Fibroblast of skin of right quadriceps (primary cell): ENCODE measurements around the gene SLC19A1.

Experiments
- DNase-seq: peaks from one replicate; pipeline ENCODE4 v3.0.0-alpha.2; 2013

SLC19A1 gene

DNA sequence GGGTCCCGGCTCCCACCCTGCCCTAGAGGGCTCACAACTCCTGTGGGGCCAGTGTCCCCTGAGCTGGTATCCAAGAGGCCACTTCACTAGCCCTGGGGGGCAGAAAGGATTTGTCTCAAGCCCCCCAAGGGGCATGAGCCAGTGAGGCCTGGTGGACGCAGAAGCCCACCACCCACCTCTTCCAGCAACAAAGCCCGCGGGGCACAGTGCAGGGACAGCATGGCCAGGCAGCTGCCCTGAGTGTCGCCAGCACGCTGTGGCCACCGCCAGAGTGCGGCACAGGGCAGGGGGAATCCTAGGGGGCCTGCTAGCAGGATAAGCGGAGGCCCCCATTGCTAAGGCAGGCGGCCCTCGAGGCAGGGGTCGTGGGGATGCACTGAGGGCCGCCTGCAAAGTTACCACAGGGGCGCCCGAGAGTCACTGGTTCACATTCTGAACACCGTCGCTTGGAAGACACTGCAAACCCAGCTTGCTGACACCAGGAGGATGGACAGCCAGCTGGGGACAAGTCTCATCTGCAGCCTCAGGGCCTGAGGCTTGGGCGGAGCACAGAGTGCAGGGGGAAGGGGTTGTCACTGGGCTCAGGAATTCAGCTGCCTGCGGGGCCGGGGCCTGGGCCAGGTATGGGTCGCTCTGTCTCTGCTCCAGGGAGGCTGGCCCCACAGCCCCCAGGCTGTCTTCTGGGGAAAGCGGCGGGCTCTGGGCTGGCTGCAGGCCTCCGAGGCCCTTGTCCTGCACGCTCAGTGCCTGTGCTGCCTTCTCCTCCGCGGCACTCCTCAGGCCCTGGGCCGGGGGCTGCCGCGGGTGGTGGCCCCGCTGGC, 26.8 kb downstream of the SLC19A1 start:
- DNase-seq = no peak

DNA sequence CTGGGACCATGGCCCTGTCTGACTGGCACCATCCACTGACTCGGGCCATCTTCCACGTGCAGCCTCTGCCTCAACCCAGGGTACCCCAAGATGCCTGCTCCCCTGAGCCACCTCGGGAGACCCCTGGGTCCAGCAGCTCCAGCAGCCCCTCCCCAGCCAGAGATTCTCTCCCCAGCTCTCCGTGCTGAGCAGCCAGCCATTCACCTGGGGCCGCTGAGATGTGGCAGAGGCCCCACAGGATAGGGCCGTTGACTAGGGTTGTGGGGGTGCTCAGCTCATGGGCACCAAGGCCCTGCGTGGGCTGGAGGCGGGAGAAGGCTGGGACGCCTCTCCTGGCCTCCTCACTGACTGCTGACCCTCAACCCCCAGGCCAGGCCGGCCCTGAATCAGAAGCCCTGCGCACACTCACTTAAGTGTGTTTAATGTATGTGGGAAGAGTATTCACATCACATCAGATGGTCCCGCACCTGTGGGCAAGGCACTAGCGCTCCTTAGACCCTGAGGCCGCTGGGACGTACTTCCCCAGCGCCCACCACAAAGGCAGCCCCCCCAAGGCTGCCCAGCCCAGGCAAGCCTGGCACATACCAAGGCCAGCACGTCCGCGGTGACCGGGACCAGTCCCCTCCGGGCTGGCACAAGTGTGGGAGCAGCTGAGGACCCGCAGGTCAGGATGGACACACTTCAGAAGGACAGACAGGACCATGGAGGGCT, 27.8 kb downstream of the SLC19A1 start:
- no peak for DNase-seq

DNA sequence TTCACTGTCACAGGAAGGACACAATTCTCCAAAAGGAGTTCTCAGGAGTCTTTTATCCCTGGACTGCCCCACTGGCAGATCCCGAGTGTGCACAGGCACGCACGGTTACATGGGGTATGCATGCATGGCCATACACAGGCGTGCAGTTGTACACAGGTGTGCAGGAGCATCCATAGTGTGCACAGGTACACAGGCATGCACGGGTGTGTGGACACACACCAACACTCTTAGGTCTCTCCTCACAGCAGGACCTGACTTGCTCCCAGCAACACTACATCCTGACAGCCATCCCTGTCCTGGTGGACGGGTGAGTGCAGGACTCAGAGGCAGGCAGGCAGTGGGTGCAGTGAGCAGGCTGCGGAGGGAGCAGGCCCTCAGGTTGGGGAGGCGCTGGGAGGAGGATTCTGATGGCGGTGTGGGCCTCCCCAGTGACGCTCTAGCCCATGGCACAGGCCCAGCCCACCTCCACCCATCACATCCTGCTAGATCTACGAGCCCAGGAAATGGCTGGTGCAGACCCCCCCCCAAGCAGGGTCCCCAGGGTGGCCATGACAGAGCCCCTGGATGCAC, 28.4 kb downstream of the SLC19A1 start:
- no peak for DNase-seq

DNA sequence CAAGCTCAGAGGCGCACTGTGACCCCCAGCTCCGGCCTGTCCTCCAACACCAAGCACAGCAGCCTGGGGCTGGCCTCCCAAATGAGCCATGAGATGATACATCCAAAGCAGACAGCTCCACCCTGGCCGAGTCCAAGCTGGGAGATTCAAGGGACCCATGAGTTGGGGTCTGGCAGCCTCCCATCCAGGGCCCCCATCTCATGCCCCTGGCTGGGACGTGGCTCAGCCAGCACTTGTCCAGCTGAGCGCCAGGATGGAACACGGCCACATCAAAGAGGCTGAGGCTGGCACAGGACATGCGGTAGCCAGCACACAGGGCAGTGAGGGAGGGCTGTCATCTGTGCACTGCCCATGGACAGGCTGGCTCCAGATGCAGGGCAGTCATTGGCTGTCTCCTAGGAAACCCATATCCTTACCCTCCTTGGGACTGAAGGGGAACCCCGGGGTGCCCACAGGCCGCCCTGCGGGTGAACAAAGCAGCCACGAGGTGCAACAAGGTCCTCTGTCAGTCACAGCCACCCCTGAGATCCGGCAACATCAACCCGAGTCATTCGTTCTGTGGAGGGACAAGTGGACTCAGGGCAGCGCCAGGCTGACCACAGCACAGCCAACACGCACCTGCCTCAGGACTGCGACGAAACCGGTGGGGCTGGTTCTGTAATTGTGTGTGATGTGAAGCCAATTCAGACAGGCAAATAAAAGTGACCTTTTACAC, 29.1 kb downstream of the SLC19A1 start:
- no peak for DNase-seq

DNA sequence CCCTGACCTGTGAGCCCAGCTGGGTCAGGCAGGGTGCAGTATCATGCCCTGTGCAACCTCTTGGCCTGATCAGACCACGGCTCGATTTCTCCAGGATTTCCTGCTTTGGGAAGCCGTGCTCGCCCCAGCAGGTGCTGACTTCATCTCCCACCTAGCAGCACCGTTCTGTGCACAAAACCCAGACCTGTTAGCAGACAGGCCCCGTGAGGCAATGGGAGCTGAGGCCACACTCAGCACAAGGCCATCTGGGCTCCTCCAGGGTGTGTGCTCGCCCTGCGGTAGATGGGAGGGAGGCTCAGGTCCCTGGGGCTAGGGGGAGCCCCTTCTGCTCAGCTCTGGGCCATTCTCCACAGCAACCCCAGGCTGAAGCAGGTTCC, 29.6 kb downstream of the SLC19A1 start:
- no peak for DNase-seq

DNA sequence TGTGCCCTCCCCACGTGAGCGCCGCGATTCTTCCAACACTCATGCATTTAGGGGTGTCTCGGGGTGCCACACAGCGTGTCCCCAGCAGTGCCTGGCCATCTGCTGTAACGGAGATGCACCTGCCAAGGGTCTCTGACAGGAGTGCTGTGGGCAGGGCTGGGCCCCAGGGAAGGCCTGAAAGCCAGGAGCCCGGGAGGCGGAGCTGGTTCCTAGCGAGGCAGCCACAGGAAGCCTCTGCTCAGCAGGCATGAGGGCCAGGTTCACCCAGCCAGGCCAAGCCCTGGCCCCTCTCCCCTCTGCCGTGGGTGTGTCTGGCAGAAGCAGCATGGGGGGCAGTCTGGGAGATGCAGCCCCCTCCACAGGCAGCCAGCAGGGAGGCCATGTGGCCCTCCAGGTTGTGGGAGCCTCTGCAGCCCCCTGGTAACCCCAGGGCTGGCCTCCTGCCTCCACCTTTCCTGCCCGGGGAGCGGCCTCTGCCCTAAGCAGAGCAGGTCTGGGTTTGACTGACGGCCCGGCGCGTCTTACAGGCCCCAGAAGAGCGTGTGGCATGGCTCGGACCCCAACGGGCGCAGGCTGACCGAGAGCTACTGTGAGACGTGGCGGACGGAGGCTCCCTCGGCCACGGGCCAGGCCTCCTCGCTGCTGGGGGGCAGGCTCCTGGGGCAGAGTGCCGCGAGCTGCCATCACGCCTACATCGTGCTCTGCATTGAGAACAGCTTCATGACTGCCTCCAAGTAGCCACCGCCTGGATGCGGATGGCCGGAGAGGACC, 30.4 kb downstream of the SLC19A1 start:
- no peak for DNase-seq

DNA sequence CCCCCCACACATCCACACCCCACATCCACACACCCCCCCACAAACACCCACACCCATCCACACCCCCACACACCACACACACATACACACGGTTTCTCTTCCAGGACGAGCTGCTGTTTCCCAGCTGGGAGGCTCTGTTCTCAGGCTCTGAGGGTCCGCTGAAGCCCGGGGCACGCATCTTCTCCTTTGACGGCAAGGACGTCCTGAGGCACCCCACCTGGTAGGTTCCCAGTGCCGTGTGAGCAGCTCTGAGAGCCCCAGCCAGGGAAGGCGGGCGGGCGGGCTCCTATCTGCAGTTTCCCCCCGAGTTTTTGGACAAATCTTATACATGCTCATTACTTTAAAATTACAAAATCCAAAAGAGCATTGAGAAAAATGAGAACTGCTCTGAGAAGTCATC, 31.2 kb downstream of the SLC19A1 start:
- no peak for DNase-seq

DNA sequence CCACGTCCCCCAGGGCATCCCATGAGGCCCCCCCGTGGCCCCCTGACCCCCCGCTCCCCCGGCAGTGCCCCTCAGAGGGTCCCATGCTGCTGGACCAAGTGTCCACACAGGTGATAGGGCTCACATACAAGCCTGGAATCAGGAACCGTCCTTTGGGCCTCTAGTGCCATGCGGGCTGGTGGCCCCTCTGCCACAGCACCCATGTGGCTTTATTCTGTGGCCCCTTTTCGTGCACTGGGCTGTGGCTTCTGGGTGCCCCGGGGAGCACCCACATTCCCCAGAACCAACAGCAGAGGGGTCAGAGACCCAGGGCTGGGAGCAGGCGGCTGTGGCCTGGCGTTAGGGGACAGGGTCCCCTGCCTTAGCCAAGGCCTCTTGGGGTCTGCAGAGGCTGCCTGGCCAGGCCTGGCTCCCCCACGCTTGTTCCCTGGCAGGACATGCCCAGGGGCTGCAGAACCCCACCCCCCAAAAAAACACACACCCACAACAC, 31.7 kb downstream of the SLC19A1 start:
- DNase-seq = no peak

DNA sequence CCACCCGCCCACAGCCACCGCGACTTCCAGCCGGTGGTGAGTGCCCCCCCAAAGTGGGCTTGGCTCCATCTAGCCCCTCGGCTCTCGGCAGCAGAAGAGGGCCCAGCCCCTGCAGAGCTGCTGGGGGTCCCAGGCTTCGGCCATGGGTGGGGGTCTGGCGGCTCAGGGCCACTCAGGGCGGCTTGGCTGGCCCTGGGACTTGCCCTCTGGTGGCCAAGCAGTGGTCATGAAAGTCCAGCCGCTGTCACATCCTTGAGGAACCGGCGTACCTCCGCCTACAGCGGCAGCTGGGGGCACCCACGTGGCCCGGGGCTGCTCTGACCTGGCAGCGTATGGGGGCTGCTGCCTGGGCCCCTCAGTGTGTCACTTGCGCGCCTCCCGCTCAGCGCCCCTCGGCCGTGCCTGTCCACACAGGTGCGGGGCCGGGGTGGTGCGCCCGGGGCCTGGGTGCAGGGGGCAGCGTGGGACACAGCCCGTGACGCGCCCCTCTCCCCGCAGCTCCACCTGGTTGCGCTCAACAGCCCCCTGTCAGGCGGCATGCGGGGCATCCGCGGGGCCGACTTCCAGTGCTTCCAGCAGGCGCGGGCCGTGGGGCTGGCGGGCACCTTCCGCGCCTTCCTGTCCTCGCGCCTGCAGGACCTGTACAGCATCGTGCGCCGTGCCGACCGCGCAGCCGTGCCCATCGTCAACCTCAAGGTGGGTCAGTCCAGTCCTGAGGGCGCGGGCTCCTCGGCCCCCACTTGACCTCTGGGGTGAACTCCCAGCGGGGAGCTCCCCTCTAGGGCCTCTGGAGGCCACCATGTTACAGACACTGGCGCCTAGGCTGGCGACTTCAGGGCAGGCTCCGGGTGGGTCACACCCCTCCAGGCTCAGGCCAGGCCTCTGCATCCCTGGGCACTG, 32.4 kb downstream of the SLC19A1 start:
- no peak for DNase-seq

DNA sequence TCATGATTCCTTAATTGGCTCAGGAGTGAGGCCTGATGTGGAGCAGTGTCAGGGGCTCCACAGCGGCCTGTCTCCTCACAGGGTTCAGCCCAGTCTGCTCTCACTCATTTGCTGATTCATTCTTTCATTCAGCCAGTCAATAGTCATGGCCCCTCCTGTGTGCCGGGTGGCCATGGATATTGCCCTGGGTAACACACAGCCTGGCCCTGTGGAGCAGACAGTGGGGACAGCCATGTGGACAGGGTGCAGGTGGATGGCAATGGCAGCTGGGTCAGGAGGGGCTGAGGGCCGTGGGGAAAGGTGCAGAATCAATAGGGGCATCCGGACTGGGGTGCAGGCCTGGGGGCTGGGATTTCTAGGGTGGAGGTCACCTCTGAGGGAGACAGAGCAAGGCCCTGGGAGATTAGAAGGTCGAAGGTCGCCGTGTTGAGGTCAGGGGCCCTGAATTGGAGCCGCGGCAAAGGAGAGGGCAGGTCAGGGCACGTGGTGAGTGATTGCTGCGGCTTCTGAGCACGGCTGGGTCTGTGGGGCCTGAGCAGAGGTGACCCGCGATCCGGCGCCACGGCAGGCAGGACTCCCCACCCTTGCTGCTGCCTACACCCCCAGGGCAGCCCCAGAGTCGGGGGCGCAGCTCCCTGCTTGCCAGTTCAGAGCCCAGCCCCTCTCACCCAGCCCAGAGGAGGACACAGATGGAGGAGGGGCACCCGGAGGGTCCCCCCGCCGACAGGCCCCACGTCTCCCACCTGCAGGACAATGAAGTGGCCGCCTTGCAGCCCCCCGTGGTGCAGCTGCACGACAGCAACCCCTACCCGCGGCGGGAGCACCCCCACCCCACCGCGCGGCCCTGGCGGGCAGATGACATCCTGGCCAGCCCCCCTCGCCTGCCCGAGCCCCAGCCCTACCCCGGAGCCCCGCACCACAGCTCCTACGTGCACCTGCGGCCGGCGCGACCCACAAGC, 33.4 kb downstream of the SLC19A1 start:
- DNase-seq = no peak

DNA sequence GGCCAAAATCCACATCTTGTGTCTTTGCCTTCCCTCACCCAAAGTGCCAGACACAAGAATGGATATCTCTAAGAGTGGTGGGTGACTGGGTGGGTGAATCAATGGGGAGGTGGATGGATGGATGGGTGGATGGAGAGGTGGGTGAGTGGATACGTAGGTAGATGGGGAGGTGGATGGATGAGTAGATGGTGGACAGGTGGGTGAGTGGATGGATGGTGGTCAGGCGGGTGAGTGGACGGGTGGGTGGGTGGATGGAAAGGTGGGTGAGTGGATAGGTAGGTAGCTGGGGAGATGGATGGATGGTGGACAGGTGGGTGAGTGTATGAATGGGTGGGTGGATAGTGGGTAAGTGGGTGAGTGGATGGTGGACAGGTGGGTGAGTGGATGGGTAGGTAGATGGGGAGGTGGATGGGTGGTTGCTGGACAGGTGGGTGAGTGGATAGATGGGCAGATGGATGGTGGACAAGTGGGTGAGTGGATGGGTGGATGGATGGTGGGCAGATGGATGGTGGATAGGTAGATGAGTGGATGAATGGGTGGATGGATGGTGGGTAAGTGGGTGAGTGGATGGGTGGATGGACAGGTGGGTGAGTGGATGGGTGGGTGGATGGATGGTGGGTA, 34.2 kb downstream of the SLC19A1 start:
- no peak for DNase-seq

DNA sequence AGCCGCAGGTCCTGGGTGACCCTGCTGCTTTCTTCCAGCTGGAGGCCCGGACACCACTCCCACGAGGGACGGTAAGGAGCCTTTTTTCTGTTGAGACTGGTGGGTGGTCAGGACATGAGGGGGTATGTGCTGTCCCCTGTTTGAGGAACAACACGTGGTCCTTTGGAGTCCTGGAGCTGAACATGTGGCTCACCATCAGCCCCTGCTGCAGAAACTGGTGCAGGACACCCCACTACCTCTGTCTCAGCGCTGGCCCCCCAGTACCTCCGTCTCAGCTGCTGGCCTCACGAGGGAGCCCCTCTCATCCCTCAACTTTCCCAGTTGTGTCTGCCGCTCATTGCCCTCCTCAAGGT, 34.7 kb downstream of the SLC19A1 start:
- DNase-seq = no peak

DNA sequence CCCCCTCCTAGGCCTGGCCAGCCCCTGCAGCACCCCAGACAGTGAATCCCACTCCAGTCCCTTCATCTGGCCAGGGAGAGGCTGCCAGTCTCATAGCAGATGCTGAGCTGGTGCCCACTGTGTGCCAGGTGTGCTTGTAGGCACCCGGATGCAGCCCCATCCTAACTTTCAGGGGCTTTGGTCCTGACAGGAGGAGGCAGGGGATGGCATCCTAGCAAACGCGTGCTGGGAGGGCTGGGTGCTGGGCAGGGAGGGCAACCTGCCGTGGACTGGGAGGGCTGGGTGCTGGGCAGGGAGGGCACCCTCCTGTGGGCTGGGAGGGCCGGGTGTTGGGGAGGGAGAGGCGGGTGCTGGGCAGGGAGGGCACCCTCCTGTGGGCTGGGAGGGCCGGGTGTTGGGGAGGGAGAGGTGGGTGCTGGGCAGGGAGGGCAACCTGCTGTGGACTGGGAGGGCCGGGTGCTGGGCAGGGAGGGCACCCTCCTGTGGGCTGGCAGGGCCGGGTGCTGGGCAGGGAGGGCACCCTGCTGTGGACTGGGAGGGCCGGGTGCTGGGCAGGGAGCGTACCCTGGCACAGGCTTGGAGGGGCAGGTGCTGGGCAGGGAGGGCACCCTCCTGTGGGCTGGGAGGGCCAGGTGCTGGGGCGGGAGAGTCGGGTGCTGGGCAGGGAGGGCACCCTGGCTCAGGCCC, 35.3 kb downstream of the SLC19A1 start:
- DNase-seq = no peak

DNA sequence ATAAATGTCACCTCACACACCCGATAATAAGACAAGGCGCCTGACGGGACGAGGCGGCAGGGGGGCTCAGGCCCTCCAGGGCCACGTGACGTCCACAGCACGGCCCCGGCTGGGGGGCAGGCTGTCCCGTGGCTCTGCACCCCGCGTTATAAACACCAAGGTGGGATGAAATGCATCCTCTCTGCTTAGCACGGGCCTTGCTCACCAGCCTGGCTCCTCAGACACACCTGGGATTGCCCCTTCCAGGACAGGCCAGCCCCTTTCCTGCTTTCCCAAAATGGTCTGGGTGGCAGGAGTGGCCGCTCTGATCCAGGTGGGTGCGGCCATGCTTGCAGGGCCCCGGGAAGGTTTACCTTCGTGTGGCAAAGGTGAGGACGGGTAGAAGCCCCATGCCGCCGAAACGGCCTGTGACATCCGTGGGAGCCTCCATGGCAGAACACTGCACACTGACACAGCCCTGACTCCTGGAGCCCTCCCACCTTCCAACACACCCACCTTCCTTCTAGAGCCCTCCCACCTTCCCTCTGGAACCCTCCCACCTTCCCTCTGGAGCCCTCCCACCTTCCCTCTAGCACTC, 35.9 kb downstream of the SLC19A1 start:
- DNase-seq = no peak

DNA sequence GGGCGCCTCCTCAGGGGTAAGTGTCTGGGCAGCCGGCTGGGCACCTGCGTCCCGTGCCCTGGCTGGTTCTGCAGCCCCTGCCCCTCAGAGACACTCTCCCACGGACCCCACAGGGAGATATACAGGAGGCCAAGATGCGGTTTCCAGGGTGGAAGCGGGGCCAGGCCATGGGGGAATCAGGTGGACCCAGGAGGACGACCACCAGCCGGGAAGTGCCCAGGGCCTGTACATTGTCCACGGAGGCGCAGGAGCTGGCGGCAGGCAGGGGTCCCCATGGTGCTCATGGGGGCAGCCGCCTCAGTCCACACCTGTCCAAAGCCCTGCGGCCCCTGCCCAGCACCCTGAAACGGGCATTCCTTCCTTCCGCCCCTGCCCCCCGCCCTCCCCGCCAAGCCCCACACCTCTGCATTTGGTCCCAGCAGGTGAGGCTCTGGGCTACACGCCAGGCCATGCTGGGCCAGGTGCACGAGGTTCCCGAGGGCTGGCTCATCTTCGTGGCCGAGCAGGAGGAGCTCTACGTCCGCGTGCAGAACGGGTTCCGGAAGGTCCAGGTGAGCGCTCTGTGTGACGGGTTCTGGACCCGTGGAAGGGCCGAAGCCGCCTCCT, 36.7 kb downstream of the SLC19A1 start:
- no peak for DNase-seq

DNA sequence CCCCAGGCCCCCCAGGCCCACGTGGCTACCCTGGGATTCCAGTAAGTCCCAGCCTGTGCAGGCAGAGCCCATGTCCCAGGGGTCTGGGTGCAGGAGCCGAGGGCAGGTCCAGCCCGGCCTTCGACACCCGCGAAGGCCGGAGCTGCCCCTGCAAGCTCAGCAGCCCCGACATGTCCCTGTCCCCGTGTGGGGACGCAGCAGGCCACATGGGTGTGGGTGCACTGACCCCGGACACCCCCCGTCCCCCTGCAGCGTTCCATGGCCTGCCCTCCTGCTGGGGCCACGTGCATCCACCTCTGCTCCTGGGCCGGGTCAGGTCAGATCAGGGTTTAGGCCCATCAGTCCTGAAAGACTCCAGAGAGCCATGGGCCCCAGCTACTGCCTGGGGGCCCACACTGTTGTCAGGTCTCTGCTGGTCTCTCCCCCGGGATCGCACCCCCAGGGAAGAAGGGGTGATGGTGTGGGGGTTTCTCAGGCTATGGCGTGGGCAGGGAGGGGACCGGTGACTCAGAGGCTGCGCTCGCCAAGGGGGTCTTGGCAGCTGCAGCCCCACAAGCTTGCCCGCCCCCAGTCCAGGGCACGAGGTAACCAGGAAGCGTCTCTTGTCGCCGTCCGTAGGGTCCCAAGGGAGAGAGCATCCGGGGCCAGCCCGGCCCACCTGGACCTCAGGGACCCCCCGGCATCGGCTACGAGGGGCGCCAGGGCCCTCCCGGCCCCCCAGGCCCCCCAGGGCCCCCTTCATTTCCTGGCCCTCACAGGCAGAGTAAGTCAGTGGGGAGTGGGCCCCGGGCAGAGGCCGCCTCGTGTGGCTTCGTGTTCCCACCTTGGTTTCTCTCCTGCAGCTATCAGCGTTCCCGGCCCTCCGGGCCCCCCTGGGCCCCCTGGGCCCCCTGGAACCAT, 37.5 kb downstream of the SLC19A1 start:
- no peak for DNase-seq

DNA sequence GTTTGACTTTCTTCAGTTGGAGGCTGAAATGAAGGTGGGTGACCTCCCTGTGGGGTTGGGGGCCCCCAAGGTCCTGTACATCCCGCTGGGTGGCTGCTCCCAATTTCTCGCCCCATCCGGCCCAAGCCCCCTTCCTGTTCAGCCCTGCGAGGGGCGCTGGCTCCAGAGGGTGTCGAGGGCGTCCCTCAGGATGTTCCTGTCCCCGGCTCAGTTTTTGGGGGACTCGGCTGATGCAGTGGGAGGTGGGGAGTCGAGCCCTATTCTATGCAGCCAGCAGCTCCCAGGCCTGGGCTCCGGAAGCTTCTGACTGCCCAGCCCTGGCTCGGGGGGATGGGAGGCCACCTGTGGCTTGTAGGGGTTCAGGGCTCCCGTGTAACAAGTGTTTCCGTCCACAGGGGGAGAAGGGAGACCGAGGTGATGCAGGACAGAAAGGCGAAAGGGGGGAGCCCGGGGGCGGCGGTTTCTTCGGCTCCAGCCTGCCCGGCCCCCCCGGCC, 38.2 kb downstream of the SLC19A1 start:
- no peak for DNase-seq
